Endodermal cell (in vitro differentiated cells): ENCODE data around the gene ZNF503. TPM values are rescaled to one million over a fixed set of nuclear protein-coding genes. Genes with fewer than 3 reads are reported as not detected.

Experiments
- DNase-seq: peaks from one replicate; pipeline ENCODE4 v3.0.0-alpha.2; 2017
- H3K27ac ChIP-seq: 2 replicates; pipeline ENCODE4 v1.5.1; 2013; ENCODE audit warnings: mild to moderate bottlenecking, low read depth, low read length, moderate library complexity
- H3K27me3 ChIP-seq: 2 replicates; pipeline ENCODE4 v1.6.1; 2013; ENCODE audit warnings: mild to moderate bottlenecking, low read length, moderate library complexity; ENCODE audit not compliant: insufficient read depth, control insufficient read depth, poor library complexity, severe bottlenecking
- H3K36me3 ChIP-seq: 2 replicates; pipeline ENCODE4 v1.7.0; 2013; ENCODE audit warnings: mild to moderate bottlenecking, low read length, moderate library complexity; ENCODE audit not compliant: control insufficient read depth, insufficient read depth
- H3K4me1 ChIP-seq: one replicate; pipeline ENCODE4 v1.7.0; 2013; ENCODE audit warnings: low read length; ENCODE audit not compliant: control insufficient read depth, insufficient read depth
- H3K4me3 ChIP-seq: 2 replicates; pipeline ENCODE4 v1.5.1; 2013; ENCODE audit warnings: mild to moderate bottlenecking, low read length, moderate library complexity
- H3K9ac ChIP-seq: 2 replicates; pipeline ENCODE4 v1.6.1; 2013; ENCODE audit warnings: mild to moderate bottlenecking, low read length, moderate library complexity; ENCODE audit not compliant: poor library complexity, severe bottlenecking; ENCODE audit errors: extremely low read depth
- H3K9me3 ChIP-seq: 2 replicates; pipeline ENCODE4 v1.6.1; 2013; ENCODE audit warnings: mild to moderate bottlenecking, low read length, moderate library complexity; ENCODE audit not compliant: control insufficient read depth
- H3K27ac Mint-ChIP-seq: 2 replicates; pipeline ENCODE4 v1.8.0; 2020; ENCODE audit warnings: mixed read lengths
- H3K27me3 Mint-ChIP-seq: 2 replicates; pipeline ENCODE4 v1.8.0; 2021; ENCODE audit warnings: mild to moderate bottlenecking, mixed read lengths; ENCODE audit not compliant: insufficient read depth
- H3K36me3 Mint-ChIP-seq: 2 replicates; pipeline ENCODE4 v1.8.0; 2020; ENCODE audit warnings: low read depth, mixed read lengths
- H3K4me1 Mint-ChIP-seq: 2 replicates; pipeline ENCODE4 v1.8.0; 2020; ENCODE audit warnings: mixed read lengths
- H3K4me3 Mint-ChIP-seq: 2 replicates; pipeline ENCODE4 v1.8.0; 2020; ENCODE audit warnings: mild to moderate bottlenecking, moderate library complexity, mixed read lengths
- H3K9me3 Mint-ChIP-seq: 2 replicates; pipeline ENCODE4 v1.8.0; 2020; ENCODE audit warnings: mild to moderate bottlenecking, mixed read lengths
- CTCF ChIP-seq: fragments of 200-600 bp; sonication (generic); conservative IDR thresholded peaks from 2 replicates; pipeline ENCODE4 v1.5.0; 2021; ENCODE audit warnings: antibody characterized with exemption, mild to moderate bottlenecking
- WGBS, 2 experiments: methylation state at CpG; one replicate each; pipeline versions ENCODE4 v1.1.5 to v1.1.7; 2013; ENCODE audit warnings: missing lambda C conversion rate in 2 of 2, mixed read lengths in 1 of 2; ENCODE audit not compliant: insufficient coverage in 1 of 2, insufficient read length in 1 of 2; 5-methylcytosine and 5-hydroxymethylcytosine counted together
- total RNA-seq, 2 donors: library from RNA; stranded (reverse); fragmentation: NEBNext Ultra II Directional in 1 of 2; extraction: Animal tissue kit (Norgen Biotek cat#: 25700) in 1 of 2; gene quantifications; 2 replicates in 1 of 2; 3 replicates in 1 of 2; pipeline ENCODE4 v1.2.1, GENCODE V29; 2021

ZNF503 gene
- total RNA-seq, 2 donors from 2014 or later, result 0.40 to 1.1 TPM

GRCh38 chr10:75429159-75429827 lies 27.7 kb upstream of the ZNF503 start:
- Mint-ChIP-seq H3K27ac (no peak overlapping the region), H3K36me3 (no peaks in the 10 kb centered on the region), H3K9me3 (no peaks in the 10 kb centered on the region), H3K4me1 (peaks cover 37% of the 10 kb centered on the region), H3K27me3 (peaks cover 77% of the 10 kb centered on the region), H3K4me3 (no peak overlapping the region)
- Histone ChIP-seq H3K9me3 (no peaks in the 10 kb centered on the region), H3K27ac (no peak overlapping the region), H3K4me1 (peaks cover 11% of the 10 kb centered on the region), H3K4me3 (no peak overlapping the region), H3K9ac (no peak overlapping the region), H3K27me3 (peaks cover 41% of the 10 kb centered on the region), H3K36me3 (no peaks in the 10 kb centered on the region)
- WGBS, 2 experiments, result 74 to 86% methylated on average over 3 to 5 of the region's 5 CpGs
- peak; percentile 35 for DNase-seq
- TF ChIP-seq CTCF, result no peak

GRCh38 chr10:75428434-75429158 lies 27.0 kb upstream of the ZNF503 start:
- H3K27me3 Mint-ChIP-seq, result peaks cover 79% of the 10 kb centered on the region
- no peak overlapping the region for H3K4me3 Mint-ChIP-seq

GRCh38 chr10:75427951-75428350 lies 26.4 kb upstream of the ZNF503 start:
- H3K27ac ChIP-seq, result no peak overlapping the region
- peaks cover 79% of the 10 kb centered on the region for H3K27me3 Mint-ChIP-seq
- no peaks in the 10 kb centered on the region for H3K9me3 ChIP-seq
- peaks cover 31% of the 10 kb centered on the region for H3K4me1 Mint-ChIP-seq
- H3K27ac Mint-ChIP-seq, result no peak overlapping the region
- no peaks in the 10 kb centered on the region for H3K36me3 ChIP-seq
- H3K36me3 Mint-ChIP-seq, result peaks cover under 1% of the 10 kb centered on the region
- H3K9me3 Mint-ChIP-seq, result peaks cover 2% of the 10 kb centered on the region
- peaks cover 11% of the 10 kb centered on the region for H3K4me1 ChIP-seq
- peaks cover 31% of the 10 kb centered on the region for H3K27me3 ChIP-seq
- no peak overlapping the region for H3K4me3 ChIP-seq
- WGBS, 2 experiments, result 90% methylated on average over 2 to 3 of the region's 3 CpGs
- no peak overlapping the region for H3K9ac ChIP-seq
- DNase-seq, result peak; percentile 17
- no peak for TF ChIP-seq CTCF
- H3K4me3 Mint-ChIP-seq, result no peak overlapping the region

More at GRCh38 chr10:75428434-75429158, 27.0 kb upstream of the ZNF503 start:
- Mint-ChIP-seq H3K4me1 (peaks cover 37% of the 10 kb centered on the region), H3K27ac (no peak overlapping the region), H3K9me3 (no peaks in the 10 kb centered on the region), H3K36me3 (no peaks in the 10 kb centered on the region)
- peak; percentile 41 for TF ChIP-seq CTCF
- 57 to 80% methylated on average over 5 to 9 of the region's 9 CpGs for WGBS, 2 experiments
- peaks cover 34% of the 10 kb centered on the region for H3K27me3 ChIP-seq
- no peaks in the 10 kb centered on the region for H3K36me3 ChIP-seq
- DNase-seq, result peak; percentile 51
- H3K4me3 ChIP-seq, result no peak overlapping the region
- H3K27ac ChIP-seq, result no peak overlapping the region
- peaks cover 11% of the 10 kb centered on the region for H3K4me1 ChIP-seq
- H3K9me3 ChIP-seq, result no peaks in the 10 kb centered on the region
- H3K9ac ChIP-seq, result no peak overlapping the region
